GM18526 (cell line): ENCODE measurements around the gene MRPL51.
A peak's percentile ranks its signal among the peaks of the same experiment; 100 is the strongest.

Experiments
- POLR2A ChIP-seq: IDR thresholded peaks from 3 replicates; pipeline ENCODE4 v1.6.1; 2011; ENCODE audit not compliant: insufficient read length; ENCODE audit errors: extremely low read depth

MRPL51 gene

GRCh38 chr12:6452245-6452943, 40.7 kb downstream of the MRPL51 start:
- no peak for TF ChIP-seq POLR2A

- TF ChIP-seq POLR2A, result peak; percentile 59
Observed at GRCh38 chr12:6451348-6452244, 41.5 kb downstream of the MRPL51 start, which contains the start of gene TAPBPL. TAPBPL (plus strand) TSS chr12:6452042; CDS start chr12:6452249, 207 bp downstream.

GRCh38 chr12:6450869-6451347, 42.2 kb downstream of the MRPL51 start:
- no peak for TF ChIP-seq POLR2A

GRCh38 chr12:6450091-6450868, 42.8 kb downstream of the MRPL51 start:
- TF ChIP-seq POLR2A, result no peak

- peak; percentile 50 for TF ChIP-seq POLR2A
Observed at GRCh38 chr12:6444704-6445688, 48.1 kb downstream of the MRPL51 start, which contains the start of gene CD27. CD27 (plus strand) TSS chr12:6444955; CDS start chr12:6445096, 141 bp downstream.

GRCh38 chr12:6444031-6444430, 49.0 kb downstream of the MRPL51 start:
- TF ChIP-seq POLR2A, result no peak

GRCh38 chr12:6443361-6443983, 49.6 kb downstream of the MRPL51 start:
- TF ChIP-seq POLR2A, result peak; percentile 25

- no peak for TF ChIP-seq POLR2A
Observed at GRCh38 chr12:6442836-6443235, 50.2 kb downstream of the MRPL51 start.
